OCI-LY1 (cell line): ENCODE results near the gene PCK2.

Experiments
- EZH2 ChIP-seq: fragments of 200-600 bp; sonication (generic), shearing (Covaris generic); IDR thresholded peaks from 2 replicates; pipeline ENCODE4 v1.8.0; 2017; ENCODE audit warnings: borderline replicate concordance, mixed run types, mild to moderate bottlenecking, antibody characterized with exemption, low read length, moderate library complexity, mixed read lengths
- TF ChIP-seq, protein P1 (sequence below): fragments of 200-600 bp; sonication (generic), shearing (Covaris generic); IDR thresholded peaks from 2 replicates; pipeline ENCODE4 v1.5.1; 2017; ENCODE audit warnings: mild to moderate bottlenecking, antibody characterized with exemption, low read length, moderate library complexity, mixed read lengths

GRCh38 chr14:24144451-24144850, 50.3 kb downstream of the PCK2 start:
- TF ChIP-seq, protein P1, sequence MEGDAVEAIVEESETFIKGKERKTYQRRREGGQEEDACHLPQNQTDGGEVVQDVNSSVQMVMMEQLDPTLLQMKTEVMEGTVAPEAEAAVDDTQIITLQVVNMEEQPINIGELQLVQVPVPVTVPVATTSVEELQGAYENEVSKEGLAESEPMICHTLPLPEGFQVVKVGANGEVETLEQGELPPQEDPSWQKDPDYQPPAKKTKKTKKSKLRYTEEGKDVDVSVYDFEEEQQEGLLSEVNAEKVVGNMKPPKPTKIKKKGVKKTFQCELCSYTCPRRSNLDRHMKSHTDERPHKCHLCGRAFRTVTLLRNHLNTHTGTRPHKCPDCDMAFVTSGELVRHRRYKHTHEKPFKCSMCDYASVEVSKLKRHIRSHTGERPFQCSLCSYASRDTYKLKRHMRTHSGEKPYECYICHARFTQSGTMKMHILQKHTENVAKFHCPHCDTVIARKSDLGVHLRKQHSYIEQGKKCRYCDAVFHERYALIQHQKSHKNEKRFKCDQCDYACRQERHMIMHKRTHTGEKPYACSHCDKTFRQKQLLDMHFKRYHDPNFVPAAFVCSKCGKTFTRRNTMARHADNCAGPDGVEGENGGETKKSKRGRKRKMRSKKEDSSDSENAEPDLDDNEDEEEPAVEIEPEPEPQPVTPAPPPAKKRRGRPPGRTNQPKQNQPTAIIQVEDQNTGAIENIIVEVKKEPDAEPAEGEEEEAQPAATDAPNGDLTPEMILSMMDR = no peak
- no peak for TF ChIP-seq EZH2
